GM18907 (cell line): Measurements from ENCODE around the gene MADCAM1.
"Not testable (repeated sequence)": the region's sequence is repeated elsewhere in the genome, so short reads cannot be mapped to it uniquely, and the experiment has no call there.

ENCODE experiments used
- ATAC-seq: cut with Tn5 transposase; IDR thresholded peaks from one replicate; pipeline ENCODE4 v1.9.1; 2021; ENCODE audit warnings: mild to moderate bottlenecking, moderate library complexity; ENCODE audit not compliant: unreplicated experiment

Gene MADCAM1

GRCh38 chr19:496112-496665 lies at the start of gene MADCAM1:
Gene MADCAM1 (plus strand): TSS chr19:496486. CDS start chr19:496500, 14 bp downstream.
- ATAC-seq, result no peak

GRCh38 chr19:447064-447426 lies 49.2 kb upstream of the MADCAM1 start:
- no peak for ATAC-seq

GRCh38 chr19:447816-448560 lies 48.3 kb upstream of the MADCAM1 start:
- ATAC-seq, result no peak

- ATAC-seq, result no peak
Measured at GRCh38 chr19:449916-450315, 46.4 kb upstream of the MADCAM1 start.

- not testable (repeated sequence) for ATAC-seq
Measured at GRCh38 chr19:450912-451481, 45.3 kb upstream of the MADCAM1 start.

GRCh38 chr19:452829-453228 lies 43.5 kb upstream of the MADCAM1 start:
- ATAC-seq, result no peak

- ATAC-seq, result no peak
Measured at GRCh38 chr19:453606-454005, 42.7 kb upstream of the MADCAM1 start.

GRCh38 chr19:455031-455705 lies 41.1 kb upstream of the MADCAM1 start:
- no peak for ATAC-seq

- no peak for ATAC-seq
Measured at GRCh38 chr19:455851-456546, 40.3 kb upstream of the MADCAM1 start.

- no peak for ATAC-seq
Measured at GRCh38 chr19:456547-457110, 39.7 kb upstream of the MADCAM1 start.

GRCh38 chr19:457636-458035 lies 38.6 kb upstream of the MADCAM1 start:
- no peak for ATAC-seq

- ATAC-seq, result no peak
Measured at GRCh38 chr19:458091-459042, 37.9 kb upstream of the MADCAM1 start.

- no peak for ATAC-seq
Measured at GRCh38 chr19:459724-460511, 36.4 kb upstream of the MADCAM1 start.

GRCh38 chr19:460877-461720 lies 35.2 kb upstream of the MADCAM1 start, which contains the start of gene SHC2:
Gene SHC2 (minus strand): TSS chr19:461033. CDS start chr19:460996, 37 bp downstream.
- no peak for ATAC-seq

- ATAC-seq, result no peak
Measured at GRCh38 chr19:461721-462551, 34.4 kb upstream of the MADCAM1 start.

- ATAC-seq, result no peak
Measured at GRCh38 chr19:463483-464207, 32.6 kb upstream of the MADCAM1 start.

GRCh38 chr19:464208-464545 lies 32.1 kb upstream of the MADCAM1 start:
- ATAC-seq, result no peak
